ENCODE measurements around the gene RAF1. TPM values are rescaled to one million over a fixed set of nuclear protein-coding genes. Genes with fewer than 3 reads are reported as not detected.

Gene RAF1
- total and polyA plus RNA-seq, 9 of the 15 experiments (the other 6 are each of a cell fraction or from before 2014, with no cell fraction given): 28.0 to 183 (median 85.6) TPM

DNA sequence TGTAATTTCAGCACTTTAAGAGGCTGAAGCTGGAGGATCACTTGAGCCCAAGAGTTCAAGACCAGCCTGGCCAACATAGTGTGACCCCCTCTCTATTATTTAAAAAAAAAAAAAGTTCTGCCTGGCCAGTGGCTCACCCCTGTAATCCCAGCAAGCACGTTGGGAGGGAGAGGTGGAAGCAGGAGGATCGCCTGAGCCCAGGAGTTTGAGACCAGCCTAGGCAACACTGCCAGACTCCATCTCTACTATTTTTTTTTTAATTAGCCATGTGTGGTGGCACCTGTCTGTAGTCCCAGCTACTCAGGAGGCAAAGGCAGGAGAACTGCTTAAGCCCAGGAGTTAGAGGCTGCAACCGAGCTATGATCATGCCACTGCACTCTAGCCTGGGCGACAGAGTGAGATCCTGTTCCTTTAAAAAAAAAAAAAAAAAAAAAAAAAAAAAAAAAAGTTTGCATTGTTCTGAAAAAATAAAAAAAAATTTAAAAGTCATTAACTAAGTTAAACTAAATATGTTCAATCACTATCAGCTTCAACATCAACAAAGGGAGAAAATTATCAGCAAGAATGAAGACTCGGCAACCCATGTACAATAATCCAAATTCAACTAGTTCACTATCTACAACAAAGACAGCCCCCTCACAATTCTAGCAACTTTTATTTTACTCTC is 1.9 kb downstream of the RAF1 start (continued):
- TF ChIP-seq, protein P1, sequence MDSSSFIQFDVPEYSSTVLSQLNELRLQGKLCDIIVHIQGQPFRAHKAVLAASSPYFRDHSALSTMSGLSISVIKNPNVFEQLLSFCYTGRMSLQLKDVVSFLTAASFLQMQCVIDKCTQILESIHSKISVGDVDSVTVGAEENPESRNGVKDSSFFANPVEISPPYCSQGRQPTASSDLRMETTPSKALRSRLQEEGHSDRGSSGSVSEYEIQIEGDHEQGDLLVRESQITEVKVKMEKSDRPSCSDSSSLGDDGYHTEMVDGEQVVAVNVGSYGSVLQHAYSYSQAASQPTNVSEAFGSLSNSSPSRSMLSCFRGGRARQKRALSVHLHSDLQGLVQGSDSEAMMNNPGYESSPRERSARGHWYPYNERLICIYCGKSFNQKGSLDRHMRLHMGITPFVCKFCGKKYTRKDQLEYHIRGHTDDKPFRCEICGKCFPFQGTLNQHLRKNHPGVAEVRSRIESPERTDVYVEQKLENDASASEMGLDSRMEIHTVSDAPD (CRISPR knock-in tag; IDR thresholded peaks at IDR 0.05): no peak
- no peak for TF ChIP-seq RBM34 (IDR thresholded peaks at IDR 0.05; ENCODE audit: borderline replicate concordance, insufficient read depth, low read length)
- peak; percentile 36 for TF ChIP-seq RBFOX2 (IDR thresholded peaks at IDR 0.05; ENCODE audit: low read depth, low read length)
- TF ChIP-seq, protein P2, sequence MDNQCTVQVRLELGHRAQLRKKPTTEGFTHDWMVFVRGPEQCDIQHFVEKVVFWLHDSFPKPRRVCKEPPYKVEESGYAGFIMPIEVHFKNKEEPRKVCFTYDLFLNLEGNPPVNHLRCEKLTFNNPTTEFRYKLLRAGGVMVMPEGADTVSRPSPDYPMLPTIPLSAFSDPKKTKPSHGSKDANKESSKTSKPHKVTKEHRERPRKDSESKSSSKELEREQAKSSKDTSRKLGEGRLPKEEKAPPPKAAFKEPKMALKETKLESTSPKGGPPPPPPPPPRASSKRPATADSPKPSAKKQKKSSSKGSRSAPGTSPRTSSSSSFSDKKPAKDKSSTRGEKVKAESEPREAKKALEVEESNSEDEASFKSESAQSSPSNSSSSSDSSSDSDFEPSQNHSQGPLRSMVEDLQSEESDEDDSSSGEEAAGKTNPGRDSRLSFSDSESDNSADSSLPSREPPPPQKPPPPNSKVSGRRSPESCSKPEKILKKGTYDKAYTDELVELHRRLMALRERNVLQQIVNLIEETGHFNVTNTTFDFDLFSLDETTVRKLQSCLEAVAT (IDR thresholded peaks at IDR 0.05): no peak
- no peak for TF ChIP-seq TEAD1 (CRISPR knock-in tag; IDR thresholded peaks at IDR 0.05)
- no peak for TF ChIP-seq ZNF184 (CRISPR knock-in tag; IDR thresholded peaks at IDR 0.05)
- TF ChIP-seq CHCHD3 (CRISPR knock-in tag; IDR thresholded peaks at IDR 0.05): no peak
- TF ChIP-seq ZSCAN32 (CRISPR knock-in tag; IDR thresholded peaks at IDR 0.05): no peak
- no peak for TF ChIP-seq ZKSCAN3 (CRISPR knock-in tag; IDR thresholded peaks at IDR 0.05)
- TF ChIP-seq, protein P3, sequence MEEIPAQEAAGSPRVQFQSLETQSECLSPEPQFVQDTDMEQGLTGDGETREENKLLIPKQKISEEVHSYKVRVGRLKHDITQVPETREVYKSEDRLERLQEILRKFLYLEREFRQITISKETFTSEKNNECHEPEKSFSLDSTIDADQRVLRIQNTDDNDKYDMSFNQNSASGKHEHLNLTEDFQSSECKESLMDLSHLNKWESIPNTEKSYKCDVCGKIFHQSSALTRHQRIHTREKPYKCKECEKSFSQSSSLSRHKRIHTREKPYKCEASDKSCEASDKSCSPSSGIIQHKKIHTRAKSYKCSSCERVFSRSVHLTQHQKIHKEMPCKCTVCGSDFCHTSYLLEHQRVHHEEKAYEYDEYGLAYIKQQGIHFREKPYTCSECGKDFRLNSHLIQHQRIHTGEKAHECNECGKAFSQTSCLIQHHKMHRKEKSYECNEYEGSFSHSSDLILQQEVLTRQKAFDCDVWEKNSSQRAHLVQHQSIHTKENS (CRISPR knock-in tag; IDR thresholded peaks at IDR 0.05): no peak
- no peak for TF ChIP-seq EP400 (IDR thresholded peaks at IDR 0.05)
- TF ChIP-seq, protein P4, sequence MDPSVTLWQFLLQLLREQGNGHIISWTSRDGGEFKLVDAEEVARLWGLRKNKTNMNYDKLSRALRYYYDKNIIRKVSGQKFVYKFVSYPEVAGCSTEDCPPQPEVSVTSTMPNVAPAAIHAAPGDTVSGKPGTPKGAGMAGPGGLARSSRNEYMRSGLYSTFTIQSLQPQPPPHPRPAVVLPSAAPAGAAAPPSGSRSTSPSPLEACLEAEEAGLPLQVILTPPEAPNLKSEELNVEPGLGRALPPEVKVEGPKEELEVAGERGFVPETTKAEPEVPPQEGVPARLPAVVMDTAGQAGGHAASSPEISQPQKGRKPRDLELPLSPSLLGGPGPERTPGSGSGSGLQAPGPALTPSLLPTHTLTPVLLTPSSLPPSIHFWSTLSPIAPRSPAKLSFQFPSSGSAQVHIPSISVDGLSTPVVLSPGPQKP (CRISPR knock-in tag; IDR thresholded peaks at IDR 0.05): no peak
- TF ChIP-seq ZNF134 (CRISPR knock-in tag; conservative IDR thresholded peaks at IDR 0.05): no peak
- no peak for TF ChIP-seq SP1 (CRISPR knock-in tag; IDR thresholded peaks at IDR 0.05)
- no peak for TF ChIP-seq GABPB1 (CRISPR knock-in tag; IDR thresholded peaks at IDR 0.05)
- TF ChIP-seq, protein P5, sequence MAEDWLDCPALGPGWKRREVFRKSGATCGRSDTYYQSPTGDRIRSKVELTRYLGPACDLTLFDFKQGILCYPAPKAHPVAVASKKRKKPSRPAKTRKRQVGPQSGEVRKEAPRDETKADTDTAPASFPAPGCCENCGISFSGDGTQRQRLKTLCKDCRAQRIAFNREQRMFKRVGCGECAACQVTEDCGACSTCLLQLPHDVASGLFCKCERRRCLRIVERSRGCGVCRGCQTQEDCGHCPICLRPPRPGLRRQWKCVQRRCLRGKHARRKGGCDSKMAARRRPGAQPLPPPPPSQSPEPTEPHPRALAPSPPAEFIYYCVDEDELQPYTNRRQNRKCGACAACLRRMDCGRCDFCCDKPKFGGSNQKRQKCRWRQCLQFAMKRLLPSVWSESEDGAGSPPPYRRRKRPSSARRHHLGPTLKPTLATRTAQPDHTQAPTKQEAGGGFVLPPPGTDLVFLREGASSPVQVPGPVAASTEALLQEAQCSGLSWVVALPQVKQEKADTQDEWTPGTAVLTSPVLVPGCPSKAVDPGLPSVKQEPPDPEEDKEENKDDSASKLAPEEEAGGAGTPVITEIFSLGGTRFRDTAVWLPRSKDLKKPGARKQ (CRISPR knock-in tag; IDR thresholded peaks at IDR 0.05): no peak

Measured in K562 (cell line).